GM21515 (cell line): Measurements from ENCODE around the gene DCANP1.

ENCODE experiments used
- ATAC-seq: cut with Tn5 transposase; IDR thresholded peaks from one replicate; pipeline ENCODE4 v1.9.1; 2021; ENCODE audit not compliant: unreplicated experiment

The DCANP1 gene

DNA sequence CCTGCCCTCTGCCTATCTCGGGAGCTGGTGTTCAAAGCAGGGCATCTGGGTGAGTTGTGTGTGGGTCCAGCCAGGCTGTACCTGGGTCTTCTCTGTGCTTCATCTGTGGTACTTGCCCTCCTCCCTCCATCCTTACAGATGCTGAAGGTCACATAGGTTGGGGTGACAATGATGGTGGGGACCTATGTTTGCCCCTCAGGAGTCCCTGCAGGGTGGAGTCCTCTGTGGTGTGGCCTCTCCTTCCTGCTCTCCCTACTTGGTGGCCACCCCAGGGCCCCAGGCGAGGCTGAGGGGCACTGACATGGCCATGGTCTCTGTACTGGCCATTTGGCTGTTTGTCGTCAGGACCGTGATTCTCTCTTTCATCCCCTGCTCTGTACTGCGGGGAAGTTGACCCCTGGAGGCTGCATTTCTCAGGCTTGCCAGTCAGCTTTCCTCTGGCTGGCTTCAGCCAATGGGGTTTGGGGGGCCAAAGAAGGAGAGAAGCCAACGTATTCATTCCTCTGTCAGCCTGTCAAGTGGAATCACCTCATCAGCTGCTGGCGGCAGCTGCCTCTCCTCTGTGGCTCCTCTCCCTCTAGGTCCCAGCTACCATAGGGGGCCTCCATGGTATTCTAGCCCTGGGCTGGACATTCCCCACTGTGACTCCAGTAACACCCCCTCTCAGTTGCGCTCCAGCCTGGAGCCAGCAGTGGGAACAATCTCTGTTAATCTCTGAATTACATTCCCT is 4.6 kb downstream of the DCANP1 start:
- ATAC-seq, result no peak

DNA sequence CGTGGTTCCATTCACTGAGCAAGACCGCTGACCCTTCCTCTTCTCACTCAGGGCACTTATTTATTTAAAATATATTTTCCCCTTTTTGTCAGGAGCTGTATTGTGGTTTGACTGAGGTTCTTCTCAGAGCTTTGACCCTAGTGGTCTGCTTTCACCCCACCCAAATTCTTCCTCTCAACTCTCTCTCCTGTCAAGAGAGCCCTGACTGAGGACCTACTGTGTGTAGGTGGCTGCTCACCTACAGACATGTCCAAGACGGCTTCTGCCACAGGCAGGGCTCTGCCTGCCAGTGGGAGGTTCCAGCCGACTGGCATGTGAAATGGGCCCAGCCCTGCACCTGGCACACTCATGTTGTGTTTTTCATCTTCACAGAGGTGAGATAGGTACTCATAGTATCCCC is 5.2 kb downstream of the DCANP1 start:
- no peak for ATAC-seq

- no peak for ATAC-seq
These were observed 5.8 kb downstream of the DCANP1 start for GRCh38 chr5:135441350-135441831.

- no peak for ATAC-seq
These were observed 6.2 kb downstream of the DCANP1 start for GRCh38 chr5:135440916-135441315.

DNA sequence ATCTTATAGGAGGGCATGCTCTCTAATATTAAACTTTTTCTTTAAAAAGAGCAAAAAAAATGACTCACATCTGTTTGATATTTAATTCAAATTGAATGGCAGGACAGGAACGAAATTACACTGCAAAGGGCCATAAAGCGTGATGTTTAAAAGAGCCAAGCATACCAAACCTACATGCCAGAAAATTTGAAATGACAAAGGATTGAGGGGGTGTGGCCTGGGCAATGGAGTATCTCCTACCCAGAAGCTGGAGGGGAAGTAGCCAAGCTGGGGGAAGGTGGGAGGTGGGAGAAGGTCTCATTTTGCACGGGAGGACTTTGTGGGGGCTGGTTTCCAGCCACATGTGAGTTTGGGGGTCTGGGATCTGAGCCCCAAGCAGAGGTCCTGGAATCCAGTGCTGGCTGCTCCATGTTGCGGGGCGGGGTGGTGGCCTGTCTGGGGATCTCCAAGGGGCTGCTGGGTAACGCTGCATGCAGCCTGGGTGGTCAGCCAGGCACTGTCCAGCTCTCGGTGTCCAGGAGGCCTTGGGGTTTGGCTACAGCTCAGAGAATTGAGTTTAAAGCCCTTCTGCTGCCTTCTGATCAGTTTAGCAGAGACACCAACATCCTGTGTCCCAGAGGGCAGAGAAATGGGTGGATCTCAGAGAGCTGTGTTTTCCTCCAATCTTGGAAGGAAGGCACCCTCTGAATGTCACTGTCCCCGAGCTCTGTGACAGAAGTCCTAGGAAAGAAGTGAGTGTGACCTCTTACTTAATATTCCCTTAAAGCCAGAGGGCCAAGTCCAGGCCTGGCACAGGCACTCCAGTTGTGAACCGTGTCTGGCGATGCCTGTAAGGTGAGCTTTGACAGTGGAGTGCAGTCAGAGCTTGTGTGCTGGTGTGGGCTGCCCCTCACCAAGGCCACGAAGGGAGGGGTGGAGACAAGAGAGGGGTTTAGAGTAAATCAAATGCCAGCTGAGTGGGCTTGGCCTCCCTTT is 7.6 kb downstream of the DCANP1 start:
- ATAC-seq, result no peak

- ATAC-seq, result no peak
These were observed 8.4 kb downstream of the DCANP1 start for GRCh38 chr5:135438636-135439221.

DNA sequence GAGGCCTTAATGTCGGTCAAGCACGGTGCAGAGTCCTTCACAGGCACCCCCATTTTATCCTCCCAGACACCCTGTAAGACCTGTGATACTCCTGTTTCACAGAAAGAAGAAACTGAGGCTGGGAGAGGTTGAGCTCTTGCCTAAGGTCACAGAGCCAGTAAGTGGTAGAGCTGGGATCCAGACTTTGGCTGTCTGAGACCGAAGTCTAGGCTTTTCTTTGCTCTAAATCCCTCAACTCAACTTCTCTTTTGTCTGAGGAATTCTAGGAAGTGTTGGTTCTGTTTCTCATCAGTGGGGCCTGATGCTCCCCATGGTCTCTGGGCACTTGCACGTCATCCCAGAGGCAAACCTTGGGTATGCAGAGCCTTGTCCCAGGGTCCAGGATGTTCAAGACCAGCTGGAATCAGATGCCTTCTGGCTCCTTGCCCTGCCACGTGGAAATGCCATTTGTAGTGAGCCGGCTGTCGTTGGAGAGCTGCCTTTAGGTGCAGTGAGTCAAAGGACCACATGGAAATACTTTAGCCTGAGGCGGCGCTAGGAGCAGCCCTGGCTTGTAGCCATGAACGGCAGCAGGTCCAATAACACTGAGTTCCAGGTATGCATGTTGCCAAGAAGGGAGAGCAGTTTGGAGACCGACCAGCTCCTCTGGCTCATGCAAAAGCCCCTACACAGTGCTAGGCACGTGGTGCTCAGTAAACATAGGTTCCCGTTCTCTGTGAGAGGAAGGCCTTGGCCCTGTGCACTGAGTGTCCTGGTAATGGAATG is 9.2 kb downstream of the DCANP1 start:
- no peak for ATAC-seq

DNA sequence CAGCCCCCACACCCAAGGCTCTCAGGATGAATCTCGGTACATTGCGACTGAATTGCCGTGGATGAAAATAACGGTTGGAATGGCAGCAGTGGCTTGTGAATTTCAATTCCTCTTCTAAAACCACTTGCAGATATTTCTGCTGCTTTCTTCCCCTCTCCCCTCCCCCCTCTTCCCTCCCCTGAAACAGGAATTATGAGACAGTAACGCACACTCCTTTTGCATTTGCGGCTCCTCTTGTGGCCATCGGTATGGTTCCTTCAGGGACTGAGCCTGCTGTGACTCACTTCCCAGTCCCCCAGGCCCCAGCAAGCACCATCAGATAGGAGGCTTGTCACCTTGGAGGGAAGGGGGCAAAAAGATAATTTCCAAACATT is 9.7 kb downstream of the DCANP1 start:
- no peak for ATAC-seq

DNA sequence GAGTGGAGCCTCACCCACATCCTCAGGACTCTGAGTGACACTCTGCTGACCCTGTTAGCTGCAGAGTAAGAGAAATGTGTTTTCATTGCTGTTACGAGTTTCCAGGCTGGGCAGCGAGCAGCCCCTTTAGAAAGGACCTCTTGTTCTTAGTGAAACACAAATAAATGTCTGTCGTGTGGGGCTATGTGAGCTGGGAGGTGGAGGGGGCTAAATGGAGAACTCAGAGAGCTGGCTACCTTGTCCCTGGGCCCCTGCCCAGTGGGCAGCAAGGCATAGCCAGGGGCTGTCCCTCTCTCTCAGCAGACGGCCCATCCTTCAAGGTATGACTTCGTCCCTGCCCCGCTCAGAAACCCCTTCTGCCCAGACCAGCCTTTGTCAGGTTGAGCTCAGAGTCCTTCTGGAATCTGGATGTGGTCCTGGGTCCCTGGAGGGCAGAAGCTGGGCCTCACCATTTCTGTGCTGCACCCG is 10.2 kb downstream of the DCANP1 start:
- ATAC-seq, result no peak

- ATAC-seq, result no peak
These were observed 11.4 kb downstream of the DCANP1 start for GRCh38 chr5:135435467-135436330.

GRCh38 chr5:135434591-135435466 is 12.3 kb downstream of the DCANP1 start:
- ATAC-seq, result no peak

- ATAC-seq, result no peak
These were observed 13.3 kb downstream of the DCANP1 start for GRCh38 chr5:135433681-135434426.

- ATAC-seq, result no peak
These were observed 15.0 kb downstream of the DCANP1 start for GRCh38 chr5:135432113-135432512.

DNA sequence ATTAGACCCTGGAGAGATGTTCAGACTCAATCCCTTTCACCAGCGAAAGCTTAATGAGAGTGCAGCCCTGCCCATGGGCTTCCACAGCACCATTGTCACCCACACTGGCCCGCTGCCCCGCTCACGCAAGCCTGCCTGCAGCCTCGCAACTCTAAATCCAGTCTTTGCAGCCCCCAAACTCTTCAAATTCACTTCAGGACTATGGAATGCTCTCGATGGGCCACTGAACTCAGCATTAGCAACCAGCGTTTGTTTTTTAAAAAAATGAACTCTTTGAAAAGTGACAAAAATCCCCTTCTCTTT is 17.1 kb downstream of the DCANP1 start:
- no peak for ATAC-seq

GRCh38 chr5:135429301-135430134 is 17.6 kb downstream of the DCANP1 start:
- no peak for ATAC-seq

DNA sequence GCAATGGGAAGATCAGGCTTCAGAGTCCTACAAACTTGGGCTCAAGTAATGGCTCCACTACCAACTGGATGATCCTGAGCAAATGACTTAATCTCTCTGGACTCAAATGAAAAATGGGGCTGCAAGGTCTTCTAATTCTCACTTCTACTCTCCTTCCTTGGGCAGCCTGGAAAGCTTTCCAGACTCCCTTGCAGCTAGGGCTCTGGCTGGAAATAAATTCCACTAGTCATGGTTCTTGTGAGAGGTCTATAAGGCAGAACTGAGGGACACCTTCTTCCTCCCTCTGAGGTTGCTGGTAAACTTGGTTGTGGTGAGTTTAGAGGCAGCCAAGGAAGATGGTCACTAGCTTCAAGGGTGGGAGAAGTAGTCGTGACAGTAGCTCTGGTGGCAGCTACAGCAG is 18.6 kb downstream of the DCANP1 start:
- no peak for ATAC-seq
